H9 (cell line): Measurements from ENCODE around the gene ACOT11. TPM values are rescaled to one million over a fixed set of nuclear protein-coding genes. Genes with fewer than 3 reads are reported as not detected.

Experiments
- DNase-seq: peaks from one replicate; pipeline ENCODE4 v3.0.0-alpha.2; 2017
- H2AFZ ChIP-seq: one replicate; pipeline ENCODE4 v1.6.1; 2013; ENCODE audit warnings: mild to moderate bottlenecking, low read length, control low read depth, moderate library complexity
- H2AK5ac ChIP-seq: 2 replicates; pipeline ENCODE4 v1.6.1; 2013; ENCODE audit warnings: low read length, control low read depth, mixed read lengths; ENCODE audit not compliant: insufficient read length
- H2BK120ac ChIP-seq: one replicate; pipeline ENCODE4 v1.6.1; 2013; ENCODE audit warnings: low read depth, mild to moderate bottlenecking, low read length, control low read depth, inconsistent platforms; ENCODE audit not compliant: poor library complexity, severe bottlenecking
- H2BK12ac ChIP-seq: 2 replicates; pipeline ENCODE4 v1.6.1; 2013; ENCODE audit warnings: low read length, control low read depth, mixed read lengths, low read depth; ENCODE audit not compliant: insufficient read length
- H2BK15ac ChIP-seq: 2 replicates; pipeline ENCODE4 v1.6.1; 2013; ENCODE audit warnings: low read depth, low read length, control low read depth
- H2BK20ac ChIP-seq: one replicate; pipeline ENCODE4 v1.6.1; 2013; ENCODE audit warnings: low read depth, mild to moderate bottlenecking, low read length, control low read depth, inconsistent platforms; ENCODE audit not compliant: poor library complexity, severe bottlenecking
- H2BK5ac ChIP-seq: 2 replicates; pipeline ENCODE4 v1.6.1; 2013; ENCODE audit warnings: low read length, control low read depth, mixed read lengths; ENCODE audit not compliant: insufficient read length
- H3K14ac ChIP-seq: 2 replicates; pipeline ENCODE4 v1.6.1; 2013; ENCODE audit warnings: low read length, control low read depth; ENCODE audit not compliant: insufficient read depth
- H3K18ac ChIP-seq: 2 replicates; pipeline ENCODE4 v1.6.1; 2013; ENCODE audit warnings: low read depth, mild to moderate bottlenecking, mixed read lengths, low read length, control low read depth; ENCODE audit not compliant: insufficient read length
- H3K23ac ChIP-seq: 2 replicates; pipeline ENCODE4 v1.6.1; 2013; ENCODE audit warnings: low read length, control low read depth, mixed read lengths, low read depth; ENCODE audit not compliant: insufficient read length
- H3K23me2 ChIP-seq: 2 replicates; pipeline ENCODE4 v1.6.1; 2013; ENCODE audit warnings: low read depth, mild to moderate bottlenecking, mixed read lengths, low read length, control low read depth; ENCODE audit not compliant: insufficient read length, poor library complexity, severe bottlenecking
- H3K27ac ChIP-seq: 2 replicates; pipeline ENCODE4 v1.5.1; 2013; ENCODE audit warnings: low read length, control low read depth, mixed read lengths, low read depth; ENCODE audit not compliant: insufficient read length
- H3K27me3 ChIP-seq: 2 replicates; pipeline ENCODE4 v1.6.1; 2013; ENCODE audit warnings: low read length, control low read depth, inconsistent platforms; ENCODE audit not compliant: insufficient read depth
- H3K4ac ChIP-seq: 2 replicates; pipeline ENCODE4 v1.6.1; 2013; ENCODE audit warnings: low read depth, mild to moderate bottlenecking, control low read depth, inconsistent platforms, low read length, moderate library complexity
- H3K4me1 ChIP-seq: 2 replicates; pipeline ENCODE4 v1.6.1; 2013; ENCODE audit warnings: low read length, control low read depth, inconsistent platforms; ENCODE audit not compliant: insufficient read depth
- H3K4me2 ChIP-seq: 2 replicates; pipeline ENCODE4 v1.6.1; 2013; ENCODE audit warnings: low read length, control low read depth, mixed read lengths; ENCODE audit not compliant: insufficient read length, insufficient read depth
- H3K56ac ChIP-seq: 2 replicates; pipeline ENCODE4 v1.6.1; 2013; ENCODE audit warnings: low read depth, mild to moderate bottlenecking, mixed read lengths, low read length, control low read depth; ENCODE audit not compliant: insufficient read length
- H3K79me1 ChIP-seq: 2 replicates; pipeline ENCODE4 v1.6.1; 2013; ENCODE audit warnings: low read depth, mild to moderate bottlenecking, moderate library complexity, low read length, control low read depth, inconsistent platforms; ENCODE audit not compliant: insufficient read depth, poor library complexity, severe bottlenecking
- H3K79me2 ChIP-seq: 2 replicates; pipeline ENCODE4 v1.6.1; 2013; ENCODE audit warnings: low read length, control low read depth, inconsistent platforms; ENCODE audit not compliant: insufficient read depth
- H3K9ac ChIP-seq: 2 replicates; pipeline ENCODE4 v1.6.1; 2013; ENCODE audit warnings: low read length, control low read depth, mixed read lengths; ENCODE audit not compliant: insufficient read length; ENCODE audit errors: extremely low read depth
- H3K9me3 ChIP-seq: one replicate; pipeline ENCODE4 v1.6.1; 2013; ENCODE audit warnings: low read depth, low read length, inconsistent platforms; ENCODE audit not compliant: control insufficient read depth
- H3T11ph ChIP-seq: one replicate; pipeline ENCODE4 v1.6.1; 2013; ENCODE audit warnings: mild to moderate bottlenecking, low read length, control low read depth, inconsistent platforms
- H4K20me1 ChIP-seq: one replicate; pipeline ENCODE4 v1.6.1; 2013; ENCODE audit not compliant: control insufficient read depth, insufficient read length, insufficient read depth
- H4K5ac ChIP-seq: 2 replicates; pipeline ENCODE4 v1.6.1; 2013; ENCODE audit warnings: low read depth, mild to moderate bottlenecking, mixed read lengths, low read length, control low read depth; ENCODE audit not compliant: insufficient read length
- H4K8ac ChIP-seq: replicated peaks from 2 replicates; pipeline ENCODE4 v1.6.1; 2013; ENCODE audit warnings: low read length, control low read depth, mixed read lengths, low read depth; ENCODE audit not compliant: insufficient read length
- H4K91ac ChIP-seq: 2 replicates; pipeline ENCODE4 v1.6.1; 2013; ENCODE audit warnings: low read depth, mild to moderate bottlenecking, moderate library complexity, mixed read lengths, low read length, control low read depth; ENCODE audit not compliant: insufficient read length
- H3K27ac Mint-ChIP-seq, 3 experiments: 2 replicates in 2 of 3; 3 replicates in 1 of 3; pipeline ENCODE4 v1.8.0; 2020 to 2021; ENCODE audit warnings: mixed read lengths in 3 of 3, mild to moderate bottlenecking in 1 of 3, moderate library complexity in 1 of 3
- H3K27me3 Mint-ChIP-seq: 2 replicates; pipeline ENCODE4 v1.8.0; 2021; ENCODE audit warnings: low read depth, mild to moderate bottlenecking, moderate library complexity, mixed read lengths
- H3K36me3 Mint-ChIP-seq, 3 experiments: 2 replicates in 2 of 3; 3 replicates in 1 of 3; pipeline ENCODE4 v1.8.0; 2020 to 2021; ENCODE audit warnings: low read depth in 3 of 3, mixed read lengths in 3 of 3; ENCODE audit not compliant: insufficient read depth in 1 of 3
- H3K4me1 Mint-ChIP-seq, 2 experiments: 2 replicates each; pipeline ENCODE4 v1.8.0; 2020; ENCODE audit warnings: mixed read lengths in 2 of 2
- H3K4me3 Mint-ChIP-seq, 2 experiments: 2 replicates in 1 of 2; 3 replicates in 1 of 2; pipeline ENCODE4 v1.8.0; 2020 to 2021; ENCODE audit warnings: mild to moderate bottlenecking in 2 of 2, mixed read lengths in 2 of 2, moderate library complexity in 1 of 2
- H3K9me3 Mint-ChIP-seq, 2 experiments: 2 replicates in 1 of 2; 3 replicates in 1 of 2; pipeline ENCODE4 v1.8.0; 2020; ENCODE audit warnings: mild to moderate bottlenecking in 2 of 2, mixed read lengths in 2 of 2, moderate library complexity in 1 of 2
- WGBS: extraction: QIAGEN DNeasy Blood & Tissue Kit; methylation state at CpG from one replicate; pipeline ENCODE4 v1.1.7; 2013; ENCODE audit warnings: missing lambda C conversion rate, low lambda C conversion rate, mixed read lengths; ENCODE audit not compliant: insufficient read length; ENCODE audit errors: extremely low coverage; 5-methylcytosine and 5-hydroxymethylcytosine counted together
- total RNA-seq: library from RNA; stranded (reverse); gene quantifications from 2 replicates; pipeline ENCODE4 v1.2.1, GENCODE V29; 2021
- TF ChIP-seq, protein P1 (sequence below): fragments of 200-600 bp; sonication (generic); conservative IDR thresholded peaks from 3 replicates; pipeline ENCODE4 v1.8.0; 2021; ENCODE audit warnings: antibody characterized with exemption, mild to moderate bottlenecking

The ACOT11 gene
- total RNA-seq, 1 experiment from 2014 or later: 4.0 TPM

DNA sequence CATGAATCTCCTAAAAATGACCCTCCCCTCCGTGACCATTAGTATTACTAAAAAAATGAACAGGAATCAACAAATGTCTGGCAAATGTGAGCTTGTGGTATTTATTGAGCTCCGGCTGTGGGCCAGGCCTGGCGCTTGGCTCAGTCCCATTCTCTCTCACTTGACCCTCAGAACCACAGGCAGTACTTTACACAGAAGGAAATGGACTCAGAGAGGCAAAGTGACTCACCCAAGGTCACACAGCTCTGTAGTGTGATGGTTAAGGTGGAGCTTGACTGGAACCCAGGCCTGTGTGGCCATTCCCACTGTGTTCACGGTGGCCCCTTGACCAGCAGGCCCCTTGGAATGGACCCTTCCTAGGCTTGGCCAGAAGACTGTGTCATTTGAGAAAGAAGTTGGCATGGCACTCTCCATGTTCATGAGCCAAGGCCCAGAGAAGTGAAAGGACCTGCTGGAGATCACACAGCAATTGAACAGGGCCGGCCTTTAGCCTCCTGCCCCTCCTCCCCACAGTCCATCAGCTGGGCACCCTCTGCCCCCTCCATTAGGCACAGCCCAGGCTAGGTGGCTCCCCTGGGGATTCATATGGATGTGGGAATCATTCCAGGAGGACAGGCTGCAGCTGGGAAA, 43.2 kb downstream of the ACOT11 start:
- no CpG with 5 or more reads among the region's 5 CpGs for WGBS
- no peak overlapping the region for H3K14ac ChIP-seq
- H3K4me2 ChIP-seq: no peak overlapping the region
- no peak overlapping the region for H2BK120ac ChIP-seq
- H3K56ac ChIP-seq: no peak overlapping the region
- no peak overlapping the region for H3K27ac ChIP-seq
- H3K27me3 ChIP-seq: no peaks in the 10 kb centered on the region
- H3K23ac ChIP-seq: no peak overlapping the region
- H3K23me2 ChIP-seq: no peaks in the 10 kb centered on the region
- Mint-ChIP-seq H3K4me1 (peaks cover 9 to 14% of the 10 kb centered on the region in 2 experiments), H3K27me3 (no peaks in the 10 kb centered on the region), H3K9me3 (no peaks in the 10 kb centered on the region), H3K27ac (no peak overlapping the region), H3K4me3 (no peak overlapping the region), H3K36me3 (peaks cover 0 to 3% (median 0%) of the 10 kb centered on the region in 3 experiments; a peak in 1 of 7 replicates)
- no peak overlapping the region for H2BK12ac ChIP-seq
- no peak overlapping the region for H4K91ac ChIP-seq
- no peaks in the 10 kb centered on the region for H3K79me2 ChIP-seq
- no peak overlapping the region for H2AK5ac ChIP-seq
- H4K20me1 ChIP-seq: no peaks in the 10 kb centered on the region
- H2BK5ac ChIP-seq: no peak overlapping the region
- no peaks in the 10 kb centered on the region for H3K79me1 ChIP-seq
- TF ChIP-seq, protein P1, sequence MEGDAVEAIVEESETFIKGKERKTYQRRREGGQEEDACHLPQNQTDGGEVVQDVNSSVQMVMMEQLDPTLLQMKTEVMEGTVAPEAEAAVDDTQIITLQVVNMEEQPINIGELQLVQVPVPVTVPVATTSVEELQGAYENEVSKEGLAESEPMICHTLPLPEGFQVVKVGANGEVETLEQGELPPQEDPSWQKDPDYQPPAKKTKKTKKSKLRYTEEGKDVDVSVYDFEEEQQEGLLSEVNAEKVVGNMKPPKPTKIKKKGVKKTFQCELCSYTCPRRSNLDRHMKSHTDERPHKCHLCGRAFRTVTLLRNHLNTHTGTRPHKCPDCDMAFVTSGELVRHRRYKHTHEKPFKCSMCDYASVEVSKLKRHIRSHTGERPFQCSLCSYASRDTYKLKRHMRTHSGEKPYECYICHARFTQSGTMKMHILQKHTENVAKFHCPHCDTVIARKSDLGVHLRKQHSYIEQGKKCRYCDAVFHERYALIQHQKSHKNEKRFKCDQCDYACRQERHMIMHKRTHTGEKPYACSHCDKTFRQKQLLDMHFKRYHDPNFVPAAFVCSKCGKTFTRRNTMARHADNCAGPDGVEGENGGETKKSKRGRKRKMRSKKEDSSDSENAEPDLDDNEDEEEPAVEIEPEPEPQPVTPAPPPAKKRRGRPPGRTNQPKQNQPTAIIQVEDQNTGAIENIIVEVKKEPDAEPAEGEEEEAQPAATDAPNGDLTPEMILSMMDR: no peak
- no peak overlapping the region for H2AFZ ChIP-seq
- no peak overlapping the region for H3K18ac ChIP-seq
- H2BK20ac ChIP-seq: no peak overlapping the region
- no peak overlapping the region for H4K5ac ChIP-seq
- no peak overlapping the region for H3T11ph ChIP-seq
- H2BK15ac ChIP-seq: no peak overlapping the region
- no peaks in the 10 kb centered on the region for H3K9me3 ChIP-seq
- no peak overlapping the region for H3K9ac ChIP-seq
- no peak overlapping the region for H4K8ac ChIP-seq
- no peaks in the 10 kb centered on the region; the same call in 1 of the 2 replicates for H3K4me1 ChIP-seq
- no peak for DNase-seq
- H3K4ac ChIP-seq: no peak overlapping the region
